ENCODE data around the gene AQP12B.
"Not testable (repeated sequence)": the region's sequence is repeated elsewhere in the genome, so short reads cannot be mapped to it uniquely, and the experiment has no call there.

Gene AQP12B

DNA sequence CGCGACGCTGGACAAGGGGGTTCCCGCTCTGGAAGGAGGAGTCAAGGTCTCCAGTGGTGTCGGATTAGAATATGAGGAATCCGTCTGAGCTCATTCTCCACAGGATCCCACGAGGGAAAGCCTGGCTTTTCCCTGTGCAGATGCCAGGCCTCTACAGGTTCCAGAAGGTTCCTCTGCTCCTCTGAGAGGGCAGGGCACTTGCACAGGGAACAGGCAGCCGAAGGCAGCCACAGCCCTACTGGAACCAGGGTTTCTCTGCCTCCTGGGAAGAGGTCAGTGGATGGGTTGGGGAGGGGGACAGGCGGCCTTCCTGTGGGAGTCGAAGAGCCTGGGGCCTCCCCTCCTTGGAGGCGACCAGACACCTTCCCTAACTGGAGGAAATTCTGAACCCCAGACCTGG lies 7.3 kb upstream of the AQP12B start:
- TF ChIP-seq FOXP2 (optimal IDR thresholded peaks at IDR 0.05; ENCODE audit: control extremely low read depth, extremely low read length, insufficient read depth) (no peak), EZH2 (IDR thresholded peaks at IDR 0.05) (no peak)
- no peaks in the 10 kb centered on the region for H3K36me3 ChIP-seq (ENCODE audit: insufficient read depth, low read length)
- no peak overlapping the region for H3K4me3 ChIP-seq

DNA sequence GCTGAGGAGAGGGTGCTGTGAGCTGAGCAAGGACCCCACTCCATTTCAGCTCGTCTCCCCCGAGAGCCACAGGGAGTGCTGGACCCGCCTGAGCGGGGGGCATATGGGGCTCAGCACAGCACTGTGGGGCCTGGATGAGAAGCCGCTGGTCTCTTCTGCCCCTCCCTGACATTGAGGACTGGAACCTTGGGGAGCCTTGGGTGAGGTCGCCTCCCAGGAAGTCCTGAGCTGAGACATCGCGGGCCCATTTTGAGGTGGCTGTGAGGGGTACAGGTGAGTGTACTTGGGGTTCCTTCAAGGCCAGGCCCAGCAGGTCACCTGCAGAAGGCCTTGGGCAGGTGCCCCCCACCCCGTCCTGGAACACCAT lies 5.9 kb upstream of the AQP12B start:
- Histone ChIP-seq H3K36me3 (ENCODE audit: insufficient read depth, low read length) (no peaks in the 10 kb centered on the region), H3K9me3 (ENCODE audit: low read depth, low read length) (no peaks in the 10 kb centered on the region), H3K4me3 (no peak overlapping the region), H3K27ac (no peak overlapping the region), H3K9ac (ENCODE audit: insufficient read length) (no peak overlapping the region)
- no peak for DNase-seq (ENCODE audit: low read depth, low spot score)
- TF ChIP-seq POLR2AphosphoS5 (IDR thresholded peaks at IDR 0.05; ENCODE audit: borderline replicate concordance, low read depth, low read length) (no peak), EZH2 (IDR thresholded peaks at IDR 0.05) (no peak), FOXP2 (optimal IDR thresholded peaks at IDR 0.05; ENCODE audit: control extremely low read depth, extremely low read length, insufficient read depth) (no peak)

More for the DNA sequence above, 7.3 kb upstream of the AQP12B start:
- Histone ChIP-seq H3K9ac (ENCODE audit: insufficient read length) (no peak overlapping the region), H3K27ac (no peak overlapping the region), H3K9me3 (ENCODE audit: low read depth, low read length) (no peaks in the 10 kb centered on the region)
- no peak for DNase-seq (ENCODE audit: low read depth, low spot score)

DNA sequence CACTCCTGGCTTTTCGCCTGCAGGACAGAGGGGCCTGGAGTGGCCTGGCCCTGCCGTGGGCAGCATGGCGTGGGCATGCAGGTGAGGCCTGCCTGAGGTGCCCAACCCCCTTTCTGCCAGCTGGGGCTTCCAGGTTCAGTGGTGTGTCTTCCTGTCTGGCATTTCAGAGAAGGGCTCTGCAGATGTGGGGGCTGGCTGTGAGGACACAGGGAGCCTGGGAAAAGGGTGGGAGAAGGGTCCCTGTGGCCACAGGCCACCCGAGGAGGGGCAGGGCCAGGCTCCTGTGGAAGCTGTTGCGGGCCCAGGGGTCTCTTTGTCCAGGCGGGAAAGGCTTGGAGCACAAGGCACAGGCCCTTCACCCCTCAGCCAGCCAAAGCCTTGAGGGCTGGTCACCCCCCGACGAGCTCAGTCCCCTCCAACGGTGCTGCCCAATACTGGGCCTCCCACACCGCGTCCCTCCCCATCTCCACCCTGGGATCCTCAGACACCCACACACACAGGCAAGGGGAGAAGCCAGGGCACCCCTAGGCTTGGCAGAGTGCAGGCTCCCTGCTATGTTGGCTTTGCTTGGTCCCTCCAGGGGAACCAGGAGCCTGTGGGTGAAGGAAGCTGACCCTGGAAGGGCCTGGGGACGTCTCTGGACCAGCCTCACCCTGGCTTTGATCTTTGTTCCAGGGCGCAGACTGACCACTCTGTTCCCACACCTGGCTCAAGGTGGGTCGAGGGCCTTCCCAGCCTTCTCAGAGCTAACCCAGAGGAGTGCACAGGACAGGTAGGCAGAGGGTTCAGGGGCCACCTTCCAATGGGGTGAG lies 5.3 kb upstream of the AQP12B start:
- Histone ChIP-seq H3K4me3 (no peak overlapping the region), H3K36me3 (ENCODE audit: insufficient read depth, low read length) (no peaks in the 10 kb centered on the region), H3K27ac (no peak overlapping the region), H3K9me3 (ENCODE audit: low read depth, low read length) (no peaks in the 10 kb centered on the region), H3K9ac (ENCODE audit: insufficient read length) (no peak overlapping the region)
- no peak for DNase-seq (ENCODE audit: low read depth, low spot score)
- TF ChIP-seq EZH2 (IDR thresholded peaks at IDR 0.05) = no peak
- TF ChIP-seq POLR2AphosphoS5 (IDR thresholded peaks at IDR 0.05; ENCODE audit: borderline replicate concordance, low read depth, low read length) = no peak
- TF ChIP-seq FOXP2 (optimal IDR thresholded peaks at IDR 0.05; ENCODE audit: control extremely low read depth, extremely low read length, insufficient read depth) = no peak

DNA sequence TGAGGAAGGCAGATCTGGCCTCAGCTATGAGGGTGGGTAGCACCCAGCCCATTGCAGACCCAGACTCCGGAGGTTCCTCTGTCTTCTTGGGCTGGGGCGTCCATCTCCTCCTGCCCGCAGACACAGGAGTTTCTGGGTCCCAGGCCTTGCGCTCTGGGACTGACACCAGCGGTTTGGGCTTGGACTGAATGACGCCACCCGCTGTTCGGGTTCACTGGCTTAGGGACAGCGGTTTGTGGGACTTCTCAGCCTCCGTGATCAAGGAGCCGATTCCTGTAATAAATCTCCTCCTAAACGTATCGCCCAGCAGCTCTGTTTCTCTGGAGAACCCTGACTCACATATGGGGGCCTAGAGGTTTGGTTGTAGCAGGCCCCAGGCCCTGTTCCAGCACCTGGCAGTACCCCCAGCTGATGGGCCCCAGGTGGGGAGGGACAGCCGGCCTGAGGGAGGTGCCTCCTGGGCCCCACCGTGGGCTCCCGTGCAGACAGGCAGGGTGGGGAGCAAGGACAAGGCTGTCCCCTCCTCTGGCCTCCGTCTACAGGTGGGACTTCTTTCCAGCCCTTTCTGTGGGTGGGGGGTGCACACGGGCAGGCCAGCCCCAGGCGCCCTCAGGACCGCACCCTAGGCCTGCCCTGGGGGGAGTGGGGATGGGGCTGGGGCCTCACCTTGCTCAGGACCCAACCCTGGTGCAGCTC lies 4.5 kb upstream of the AQP12B start:
- H3K9me3 ChIP-seq (ENCODE audit: low read depth, low read length) = no peaks in the 10 kb centered on the region
- DNase-seq (ENCODE audit: low read depth, low spot score) = no peak
- no peak overlapping the region for H3K4me3 ChIP-seq
- TF ChIP-seq POLR2AphosphoS5 (IDR thresholded peaks at IDR 0.05; ENCODE audit: borderline replicate concordance, low read depth, low read length) (no peak), FOXP2 (optimal IDR thresholded peaks at IDR 0.05; ENCODE audit: control extremely low read depth, extremely low read length, insufficient read depth) (no peak), EZH2 (IDR thresholded peaks at IDR 0.05) (no peak)
- no peak overlapping the region for H3K9ac ChIP-seq (ENCODE audit: insufficient read length)
- H3K36me3 ChIP-seq (ENCODE audit: insufficient read depth, low read length) = no peaks in the 10 kb centered on the region
- no peak overlapping the region for H3K27ac ChIP-seq

DNA sequence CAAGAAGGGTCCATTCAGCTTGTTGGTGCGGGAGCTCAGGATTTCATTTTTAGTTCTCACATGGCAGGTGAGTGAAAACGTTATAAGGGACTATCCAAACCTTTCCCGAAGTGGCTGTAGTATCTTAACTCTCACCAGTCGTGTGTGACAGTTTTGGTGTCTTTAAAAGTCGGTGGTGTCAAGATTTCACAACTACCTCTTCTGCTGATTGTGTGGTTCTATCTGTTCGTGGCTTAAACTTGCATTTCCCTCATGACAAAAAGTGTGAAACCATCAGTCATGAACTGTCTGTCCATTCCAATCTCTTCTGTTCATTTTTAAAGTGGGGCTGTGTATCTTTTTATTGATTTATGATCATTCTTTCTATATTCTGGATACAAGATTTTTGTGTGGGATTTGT lies 3.8 kb upstream of the AQP12B start:
- H3K27ac ChIP-seq = no peak overlapping the region
- H3K4me3 ChIP-seq = no peak overlapping the region
- H3K9ac ChIP-seq (ENCODE audit: insufficient read length) = no peak overlapping the region
- no peaks in the 10 kb centered on the region for H3K9me3 ChIP-seq (ENCODE audit: low read depth, low read length)
- TF ChIP-seq POLR2AphosphoS5 (IDR thresholded peaks at IDR 0.05; ENCODE audit: borderline replicate concordance, low read depth, low read length) (no peak), EZH2 (IDR thresholded peaks at IDR 0.05) (no peak), FOXP2 (optimal IDR thresholded peaks at IDR 0.05; ENCODE audit: control extremely low read depth, extremely low read length, insufficient read depth) (no peak)
- H3K36me3 ChIP-seq (ENCODE audit: insufficient read depth, low read length) = no peaks in the 10 kb centered on the region
- DNase-seq (ENCODE audit: low read depth, low spot score) = no peak

DNA sequence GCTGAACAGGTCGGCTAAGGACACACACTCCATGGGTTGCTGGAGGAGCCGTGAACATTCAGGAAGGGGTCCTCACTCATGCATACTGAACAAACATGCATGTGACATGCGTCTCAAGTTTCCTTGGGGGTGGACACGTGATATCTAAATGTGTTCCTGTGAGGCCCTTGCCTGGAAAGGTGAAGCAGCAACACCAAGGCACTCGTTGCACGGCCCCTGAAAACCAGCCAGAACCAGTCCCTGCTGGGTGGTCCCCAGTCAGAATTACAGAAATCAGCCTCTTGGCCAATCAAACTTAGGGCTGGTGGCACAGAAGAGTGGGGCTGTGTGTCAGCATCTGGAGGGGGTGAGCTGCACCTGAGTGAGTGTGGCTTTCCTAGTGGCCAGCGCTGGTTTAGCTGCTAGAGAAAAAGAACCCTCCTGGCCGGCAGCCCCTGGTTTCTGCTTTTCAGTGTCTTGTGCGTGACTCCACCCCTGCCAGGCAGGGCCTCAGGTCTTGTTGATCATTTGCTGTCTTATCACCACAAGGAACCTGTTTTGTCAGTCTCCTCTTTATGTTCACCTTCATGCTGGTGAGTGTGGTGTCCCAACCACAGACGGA lies 3.2 kb upstream of the AQP12B start:
- Histone ChIP-seq H3K27ac (no peak overlapping the region), H3K9ac (ENCODE audit: insufficient read length) (no peak overlapping the region), H3K9me3 (ENCODE audit: low read depth, low read length) (no peaks in the 10 kb centered on the region), H3K36me3 (ENCODE audit: insufficient read depth, low read length) (no peaks in the 10 kb centered on the region), H3K4me3 (no peak overlapping the region)
- no peak for DNase-seq (ENCODE audit: low read depth, low spot score)
- TF ChIP-seq POLR2AphosphoS5 (IDR thresholded peaks at IDR 0.05; ENCODE audit: borderline replicate concordance, low read depth, low read length) = no peak
- no peak for TF ChIP-seq FOXP2 (optimal IDR thresholded peaks at IDR 0.05; ENCODE audit: control extremely low read depth, extremely low read length, insufficient read depth)
- no peak for TF ChIP-seq EZH2 (IDR thresholded peaks at IDR 0.05)

DNA sequence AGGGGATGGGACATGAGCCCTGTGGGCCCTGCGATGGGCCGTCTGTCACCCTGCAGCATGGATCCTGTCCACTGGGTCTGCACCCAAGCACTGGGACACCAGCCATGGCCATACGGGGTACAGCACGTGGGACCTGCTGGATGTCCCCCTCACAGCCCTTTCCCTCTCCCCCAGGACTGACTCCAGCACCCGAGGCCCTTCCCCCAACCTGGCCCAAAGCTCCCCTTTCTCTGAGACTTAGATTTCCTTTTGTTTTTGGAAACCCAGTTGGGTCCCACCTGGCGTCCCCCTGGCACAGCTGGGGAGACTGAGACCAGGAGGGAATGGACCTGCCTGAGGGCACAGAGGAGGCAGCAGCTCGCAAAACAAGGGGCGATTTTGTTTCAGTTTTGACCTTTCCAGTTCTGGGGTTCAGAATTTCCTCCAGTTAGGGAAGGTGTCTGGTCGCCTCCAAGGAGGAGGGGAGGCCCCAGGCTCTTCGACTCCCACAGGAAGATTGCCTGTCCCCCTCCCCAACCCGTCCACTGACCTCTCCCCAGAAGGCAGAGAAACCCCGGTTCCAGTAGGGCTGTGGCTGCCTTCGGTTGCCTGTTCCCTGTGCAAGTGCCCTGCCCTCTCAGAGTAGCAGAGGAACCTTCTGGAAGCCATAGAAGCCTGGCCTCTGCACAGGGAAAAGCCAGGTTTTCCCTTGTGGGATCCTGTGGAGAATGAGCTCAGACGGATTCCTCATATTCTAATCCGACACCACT lies 1.5 kb upstream of the AQP12B start:
- DNase-seq (ENCODE audit: low read depth, low spot score); H3K9me3 ChIP-seq (ENCODE audit: low read depth, low read length); H3K36me3 ChIP-seq (ENCODE audit: insufficient read depth, low read length); H3K27ac ChIP-seq; H3K4me3 ChIP-seq; H3K9ac ChIP-seq (ENCODE audit: insufficient read length): not testable (repeated sequence)

DNA sequence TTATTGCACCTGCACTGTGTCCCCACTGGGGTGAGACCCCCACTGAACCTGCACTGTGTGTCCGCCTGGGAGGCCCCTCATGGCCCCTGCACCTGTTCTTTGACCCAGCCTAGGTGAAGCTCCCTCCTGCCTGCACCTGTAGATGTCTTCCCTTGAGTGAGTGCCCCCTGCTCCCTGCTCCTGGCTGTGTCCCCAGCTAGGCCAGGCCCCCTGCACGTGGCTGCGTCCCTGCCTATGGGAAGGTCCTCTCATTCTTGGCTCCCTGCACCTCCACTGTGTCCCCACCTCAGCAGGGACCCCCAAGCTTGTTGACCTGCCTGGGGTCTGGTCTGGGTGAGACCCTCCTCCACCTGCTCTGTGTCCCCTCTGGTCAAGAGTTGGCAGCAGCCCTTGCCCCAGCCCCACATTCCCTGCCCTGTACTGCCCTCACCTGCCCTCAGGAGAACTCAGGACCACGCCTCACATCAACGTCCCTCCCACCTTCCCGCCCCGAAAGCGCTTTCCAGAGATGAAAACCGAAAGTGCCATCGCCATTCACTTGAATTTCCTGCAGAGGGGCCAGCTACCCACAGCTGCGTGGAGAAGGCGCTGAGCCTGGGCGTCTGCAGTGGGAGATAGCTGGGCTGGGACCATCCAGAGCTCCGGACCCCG lies 769 bp upstream of the AQP12B start:
- H3K27ac ChIP-seq; DNase-seq (ENCODE audit: low read depth, low spot score); H3K4me3 ChIP-seq: not testable (repeated sequence)

DNA sequence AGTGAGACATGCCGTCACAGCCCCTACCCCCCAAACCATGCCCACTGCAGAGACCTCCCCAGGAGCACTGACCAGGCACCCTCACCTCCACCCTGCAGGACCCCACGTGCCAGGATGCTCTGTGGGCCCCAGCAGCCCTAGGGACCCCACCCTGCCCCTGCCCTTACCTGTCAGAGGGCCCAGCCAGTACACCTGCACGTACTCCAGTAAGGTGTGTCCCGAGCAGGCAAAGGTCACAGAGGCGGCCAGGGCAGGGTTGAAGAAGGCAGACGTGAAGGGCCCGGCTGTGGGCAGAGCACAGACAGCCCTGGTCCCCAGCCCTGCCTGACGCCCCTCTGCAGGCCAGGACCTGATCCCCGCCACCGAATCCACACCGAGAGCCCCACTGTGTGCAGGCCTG lies 2.5 kb downstream of the AQP12B start:
- H3K36me3 ChIP-seq (ENCODE audit: insufficient read depth, low read length); H3K4me3 ChIP-seq; DNase-seq (ENCODE audit: low read depth, low spot score); H3K9ac ChIP-seq (ENCODE audit: insufficient read length); H3K27ac ChIP-seq; H3K9me3 ChIP-seq (ENCODE audit: low read depth, low read length): not testable (repeated sequence)

More for the DNA sequence above, 769 bp upstream of the AQP12B start:
- not testable (repeated sequence) for H3K9ac ChIP-seq (ENCODE audit: insufficient read length); H3K9me3 ChIP-seq (ENCODE audit: low read depth, low read length); H3K36me3 ChIP-seq (ENCODE audit: insufficient read depth, low read length)

DNA sequence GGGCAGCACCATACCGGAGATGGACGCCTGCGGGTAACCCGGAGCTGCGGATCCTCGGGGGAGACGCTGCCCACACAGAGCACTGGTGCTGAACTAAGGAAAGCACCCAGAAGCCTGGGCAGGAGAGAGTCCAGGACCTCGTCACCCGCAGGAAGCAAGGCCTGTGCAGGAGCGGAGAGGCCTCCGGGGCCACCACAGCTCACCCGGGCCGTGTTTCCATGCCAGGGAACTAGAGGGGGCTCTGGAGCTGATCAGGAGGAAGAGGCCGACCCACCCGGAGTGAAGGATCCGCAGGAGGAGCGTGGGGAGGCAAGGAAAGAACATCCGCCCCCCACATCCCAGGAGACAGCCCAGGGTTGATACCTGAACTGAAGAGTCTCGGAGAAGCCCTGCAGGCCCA lies 3.8 kb downstream of the AQP12B start:
- not testable (repeated sequence) for H3K36me3 ChIP-seq (ENCODE audit: insufficient read depth, low read length); H3K27ac ChIP-seq; H3K9ac ChIP-seq (ENCODE audit: insufficient read length); DNase-seq (ENCODE audit: low read depth, low spot score); H3K9me3 ChIP-seq (ENCODE audit: low read depth, low read length); H3K4me3 ChIP-seq

DNA sequence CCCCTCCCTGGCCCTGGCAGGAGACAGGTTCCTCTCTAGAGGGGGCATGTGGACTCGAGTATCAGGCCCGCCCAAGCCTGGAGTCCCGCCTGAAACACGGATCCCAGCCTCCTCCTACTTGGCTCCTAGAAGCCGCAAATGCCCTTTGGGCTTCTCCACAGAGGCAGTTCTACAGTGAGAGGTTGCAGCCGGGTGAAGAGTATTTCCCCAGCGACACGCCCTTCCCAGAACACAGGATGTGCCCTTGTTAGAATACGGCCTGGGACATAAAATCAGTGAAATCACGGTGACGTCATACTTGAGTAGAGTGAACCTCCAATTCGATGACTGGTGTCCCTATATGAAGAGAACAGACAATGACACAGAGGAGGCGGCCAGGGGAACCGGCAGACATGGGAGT lies 4.6 kb downstream of the AQP12B start:
- not testable (repeated sequence) for H3K9me3 ChIP-seq (ENCODE audit: low read depth, low read length); DNase-seq (ENCODE audit: low read depth, low spot score); H3K4me3 ChIP-seq; H3K36me3 ChIP-seq (ENCODE audit: insufficient read depth, low read length); H3K27ac ChIP-seq; H3K9ac ChIP-seq (ENCODE audit: insufficient read length)

DNA sequence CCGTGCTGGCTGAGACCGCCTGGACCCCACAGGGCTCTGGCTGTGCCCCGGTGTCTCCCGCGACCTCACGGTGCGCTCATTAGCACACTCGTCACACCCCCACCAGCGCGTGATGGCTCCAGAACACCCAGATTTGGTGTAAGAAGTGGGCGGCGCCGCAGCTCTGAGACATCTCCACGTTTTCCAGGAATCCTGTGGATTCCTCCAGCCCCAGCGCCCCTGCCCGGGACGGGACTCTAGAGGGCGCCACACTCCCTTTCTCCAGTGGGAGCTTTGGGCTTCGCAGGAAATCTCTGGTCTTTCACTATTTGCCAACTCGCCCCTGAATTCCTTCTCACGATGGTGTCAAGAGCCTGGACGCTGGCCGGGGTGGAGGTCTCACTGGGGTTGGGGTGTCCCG lies 7.3 kb downstream of the AQP12B start:
- H3K36me3 ChIP-seq (ENCODE audit: insufficient read depth, low read length); H3K9ac ChIP-seq (ENCODE audit: insufficient read length); H3K4me3 ChIP-seq; DNase-seq (ENCODE audit: low read depth, low spot score); H3K27ac ChIP-seq; H3K9me3 ChIP-seq (ENCODE audit: low read depth, low read length): not testable (repeated sequence)
